ENCODE results near the gene MKI67.
"Not testable (repeated sequence)": the region's sequence is repeated elsewhere in the genome, so short reads cannot be mapped to it uniquely, and the experiment has no call there.

Gene MKI67

DNA sequence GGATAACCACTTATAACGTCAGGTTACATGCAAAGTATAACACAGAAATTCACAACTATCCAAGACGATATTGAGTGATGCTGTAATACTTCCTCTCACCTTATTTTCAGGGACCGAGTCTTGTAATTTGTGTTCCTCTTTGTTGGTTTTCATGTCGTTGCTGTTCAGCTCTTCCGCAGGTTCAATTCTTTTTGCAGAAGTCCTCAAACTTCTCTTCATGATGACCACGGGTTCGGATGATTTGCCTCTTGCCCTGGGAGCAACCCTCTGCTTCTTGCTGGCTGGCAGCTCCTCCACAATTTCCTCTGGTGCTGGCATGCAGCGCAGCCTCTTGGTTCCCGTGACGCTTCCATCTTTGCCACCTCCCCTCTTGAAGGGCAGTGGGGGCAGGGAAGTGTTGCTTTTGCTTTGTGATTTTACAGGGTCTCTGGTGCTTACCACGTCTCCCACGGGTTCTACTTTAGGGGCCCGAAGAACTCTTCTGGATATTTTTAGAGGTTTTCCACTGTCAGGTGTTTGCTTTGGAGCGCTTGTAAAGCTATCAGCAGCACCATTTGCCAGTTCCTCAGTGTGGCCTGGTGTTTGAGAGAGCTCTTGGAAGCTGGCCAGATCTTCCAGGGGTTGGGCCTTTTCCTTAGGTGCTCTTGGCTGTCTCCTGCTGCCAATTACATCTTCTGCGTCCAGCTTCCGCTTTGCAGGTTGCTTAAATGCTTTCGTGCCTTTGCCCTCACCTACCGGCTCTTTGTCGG lies 23.6 kb downstream of the MKI67 start:
- no peak for DNase-seq

DNA sequence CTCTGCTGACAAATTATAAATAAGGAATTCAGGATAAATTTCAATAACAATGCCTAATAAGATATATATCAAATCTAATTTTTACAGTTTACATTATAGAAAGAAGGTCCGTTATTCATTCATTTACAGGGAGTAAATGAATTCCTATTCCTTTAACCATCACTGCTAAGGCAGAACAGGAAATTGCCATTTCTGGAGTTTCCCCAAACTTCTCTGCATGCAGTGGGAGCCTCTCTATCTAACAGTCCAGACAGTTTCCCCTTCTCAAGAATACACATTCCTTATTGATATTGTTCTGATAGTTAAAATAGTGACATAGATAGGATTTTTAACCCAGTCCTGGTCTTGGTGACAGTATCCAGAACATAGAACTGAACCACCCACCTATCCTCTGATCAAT lies 24.3 kb downstream of the MKI67 start:
- DNase-seq: no peak

DNA sequence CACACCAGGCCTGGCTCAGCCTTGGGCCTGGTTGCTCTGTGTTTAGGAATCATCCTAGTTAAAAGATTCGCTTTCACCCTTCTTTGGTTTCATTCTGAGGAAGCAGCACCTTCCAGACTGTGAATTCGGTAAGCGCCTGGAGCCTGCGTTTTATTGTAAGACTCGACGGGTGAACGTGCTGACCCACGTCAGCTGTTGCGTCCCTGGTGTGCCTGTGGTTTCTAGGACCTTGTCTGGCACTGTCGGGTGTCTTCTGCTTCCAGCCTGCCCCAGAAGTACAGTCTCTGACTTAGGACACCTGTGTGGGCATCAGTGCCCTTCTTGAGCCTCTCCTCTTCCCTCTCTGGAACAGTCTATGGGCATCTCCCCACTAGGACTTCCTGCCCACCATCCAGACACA lies 26.3 kb downstream of the MKI67 start:
- DNase-seq: no peak

DNA sequence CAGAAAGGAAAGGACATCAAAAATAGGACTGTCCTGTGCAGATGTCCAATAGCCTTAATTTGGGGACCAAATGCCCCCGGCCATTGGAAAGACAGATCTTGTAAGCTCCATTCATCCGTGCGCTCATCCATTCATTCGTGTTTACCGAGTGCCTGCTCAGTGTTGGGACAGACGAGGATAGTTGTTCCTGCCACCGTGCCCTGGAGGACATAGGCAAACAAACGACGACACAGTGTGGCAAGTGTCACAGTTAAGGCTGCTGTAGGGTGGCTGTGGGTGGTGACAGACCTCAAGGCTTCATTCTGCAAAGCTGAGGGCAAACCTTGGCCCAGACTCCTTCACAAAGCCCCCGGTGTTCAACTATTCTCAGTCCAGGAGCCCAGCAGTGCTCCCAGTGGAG lies 27.6 kb downstream of the MKI67 start:
- no peak for DNase-seq

DNA sequence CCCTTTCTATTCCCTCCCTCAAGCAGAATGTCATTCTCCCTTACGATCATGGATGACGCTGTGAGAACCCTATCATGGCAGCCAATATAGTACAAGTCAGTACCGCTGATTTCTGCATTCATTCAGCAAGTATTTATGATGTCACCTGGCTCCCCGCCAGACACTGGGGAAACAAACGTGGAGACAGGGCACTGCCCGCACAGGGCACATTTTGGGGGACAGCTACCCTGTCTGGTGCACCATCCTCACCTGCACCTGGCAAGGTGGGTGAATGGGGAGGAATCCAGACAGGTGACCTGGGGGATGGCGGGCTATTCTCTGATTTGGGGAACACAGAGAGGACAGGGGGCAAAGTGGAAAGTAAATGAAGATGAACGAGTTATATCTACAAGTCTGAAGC lies 28.4 kb downstream of the MKI67 start:
- no peak for DNase-seq

DNA sequence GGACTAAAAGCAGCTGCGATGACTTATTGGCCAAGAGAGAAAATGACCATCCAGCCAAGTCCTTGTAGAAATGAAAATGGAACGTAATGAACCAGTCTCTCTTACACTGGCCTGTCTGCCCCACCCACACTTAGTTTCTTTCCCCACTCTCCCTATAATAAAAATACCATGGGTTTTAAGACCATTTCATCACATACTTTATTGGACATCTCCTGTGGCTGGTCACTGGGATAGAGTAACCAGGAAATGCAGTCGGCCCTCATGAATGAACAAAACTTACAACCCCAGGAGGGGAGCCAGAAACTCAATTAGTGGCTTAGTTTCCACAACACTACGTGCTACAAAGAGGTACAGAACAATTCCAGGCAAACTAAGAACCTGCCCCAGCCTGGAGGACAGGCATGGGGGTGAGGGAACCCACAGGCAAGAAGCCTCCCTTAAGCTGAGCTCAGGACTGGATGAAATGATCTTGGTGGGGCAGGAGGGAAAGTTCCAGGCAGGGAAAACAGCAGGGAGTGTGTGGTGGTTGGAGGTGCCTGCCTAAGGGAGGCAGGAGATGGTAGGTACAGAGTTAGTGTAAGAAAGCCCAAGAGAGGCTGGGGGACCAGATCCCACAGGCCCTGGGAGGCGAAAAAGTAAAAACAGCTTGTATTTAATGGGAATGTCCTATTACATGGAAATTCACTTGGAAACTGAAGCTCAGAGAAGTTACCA lies 29.6 kb downstream of the MKI67 start:
- no peak for DNase-seq

DNA sequence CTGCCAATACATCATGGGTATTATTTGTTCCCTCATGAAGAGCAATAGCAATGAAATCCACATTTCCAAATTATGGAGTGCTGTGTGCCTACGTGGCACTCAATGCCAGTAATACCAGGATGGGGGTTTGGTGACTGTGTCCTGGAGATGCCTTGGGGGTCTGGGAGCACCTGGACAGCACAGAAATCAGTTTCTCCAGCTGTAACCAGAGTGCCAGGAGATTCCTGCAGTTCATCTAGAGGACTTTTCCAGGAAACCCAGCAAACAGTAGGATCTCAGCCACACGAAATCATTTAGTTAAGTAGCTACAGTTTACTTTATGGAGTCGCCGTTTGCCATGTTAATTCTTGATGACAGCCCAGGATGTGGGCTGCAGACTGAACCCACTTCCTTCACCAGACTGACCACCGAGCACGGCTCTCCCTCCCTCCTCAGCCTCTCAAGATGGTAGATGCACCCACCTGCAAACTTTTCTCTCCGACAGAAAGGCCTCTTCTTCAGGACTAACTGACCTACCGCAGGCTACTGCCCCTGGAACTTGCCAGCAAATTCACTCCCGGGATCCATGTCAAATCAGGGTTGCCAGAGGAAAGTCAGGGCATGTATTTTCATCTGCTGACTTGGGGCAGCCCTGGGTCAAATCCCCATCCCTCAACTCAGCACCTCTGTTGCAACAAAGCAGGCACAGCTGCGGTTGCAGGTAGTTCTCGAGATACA lies 30.3 kb downstream of the MKI67 start:
- DNase-seq: no peak

DNA sequence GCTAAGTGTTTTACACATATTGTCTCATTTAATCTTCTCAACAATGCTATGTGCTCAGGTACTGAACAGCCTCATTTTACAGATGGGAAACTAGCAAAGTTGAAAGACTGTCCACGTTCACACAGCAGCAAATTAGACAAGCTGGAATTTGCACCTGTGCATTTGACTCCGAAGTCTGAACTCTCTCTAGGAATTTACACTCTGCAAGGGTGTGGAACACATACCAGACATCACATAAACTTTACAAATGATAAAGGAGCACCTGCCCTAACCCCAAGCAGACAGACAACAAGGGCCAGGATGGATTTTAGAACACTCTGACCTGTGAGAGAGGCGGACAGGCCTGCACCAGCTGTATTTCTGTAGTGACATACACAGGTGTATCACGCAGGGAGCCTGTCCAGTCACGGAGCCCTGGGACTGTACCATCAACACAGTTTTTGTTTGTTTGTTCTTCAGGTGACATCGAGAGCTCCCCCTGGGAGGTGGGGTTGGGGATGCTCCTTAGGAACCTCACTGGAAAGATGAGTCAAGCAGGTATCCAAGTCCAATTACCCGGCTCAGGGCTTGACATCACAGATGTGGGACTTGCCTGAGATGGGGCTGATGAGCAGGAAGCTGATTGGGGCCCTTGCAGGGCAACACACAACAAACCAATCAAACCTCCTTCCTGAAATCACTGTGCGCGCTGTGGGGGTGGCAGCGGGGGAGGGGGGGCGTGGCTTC lies 31.0 kb downstream of the MKI67 start:
- DNase-seq: no peak

DNA sequence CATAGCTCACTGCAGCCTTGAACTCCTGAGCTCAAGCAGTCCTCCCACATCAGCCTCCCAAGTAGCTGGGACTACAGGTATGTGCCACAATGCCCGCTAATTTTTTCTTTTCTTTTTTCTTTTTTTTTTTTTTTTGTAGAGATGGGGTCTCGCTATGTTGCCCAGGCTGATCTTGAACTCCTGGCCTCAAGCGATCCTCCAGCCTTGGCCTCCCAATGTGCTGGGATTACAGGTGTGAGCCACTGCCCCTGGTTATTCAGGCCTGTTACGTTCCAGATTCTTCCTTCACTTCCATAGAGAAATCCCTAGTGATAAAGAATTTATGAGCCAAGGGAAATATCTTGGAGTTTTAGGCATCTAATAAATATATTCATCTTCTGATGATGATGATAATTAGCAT lies 31.6 kb downstream of the MKI67 start:
- DNase-seq: not testable (repeated sequence)

DNA sequence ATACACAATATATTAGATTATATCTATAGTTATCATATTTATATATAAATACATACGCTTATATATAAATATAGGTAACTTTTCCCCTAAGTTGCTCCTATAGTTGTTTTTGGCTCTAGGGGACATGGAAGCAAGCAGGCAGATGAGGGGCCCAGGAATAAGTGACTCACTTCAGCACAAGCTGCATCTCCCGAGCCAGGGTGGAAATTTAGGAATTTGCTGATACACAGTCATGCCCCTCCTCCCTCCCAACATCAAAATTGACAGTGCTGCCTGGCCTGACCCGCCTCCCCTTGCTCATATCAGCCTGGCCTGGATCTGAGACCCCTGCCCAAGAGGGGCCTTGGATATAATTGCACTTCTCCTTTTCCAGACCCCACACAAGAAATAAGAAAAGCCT lies 33.8 kb downstream of the MKI67 start:
- no peak for DNase-seq

DNA sequence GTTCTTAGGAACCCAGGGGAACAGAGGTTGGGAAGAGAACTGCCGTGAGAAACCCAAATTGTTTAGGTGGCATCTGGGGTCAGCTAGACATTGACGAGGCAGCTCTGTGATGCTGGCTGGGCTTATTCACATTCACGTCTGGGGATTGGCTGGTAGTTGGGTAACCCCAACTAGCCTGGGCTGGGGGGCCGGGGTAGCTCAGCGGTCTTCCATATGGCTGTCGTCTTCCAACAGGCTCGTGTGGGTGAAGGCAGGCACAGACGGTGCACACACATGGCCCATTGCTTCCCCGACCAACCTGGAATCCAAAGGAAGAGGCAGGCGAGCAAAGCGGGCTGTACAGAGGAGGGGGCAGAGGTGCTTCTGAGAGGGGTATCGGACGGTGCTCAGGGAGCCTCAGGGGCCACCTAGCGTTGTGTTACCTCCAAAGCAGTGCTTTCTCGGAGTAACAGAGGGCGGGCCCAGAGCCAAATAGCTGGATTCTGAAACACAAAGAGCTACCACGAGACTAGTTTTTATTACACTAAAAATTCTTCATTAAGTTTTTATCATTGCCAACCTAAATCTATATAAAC lies 34.5 kb downstream of the MKI67 start:
- DNase-seq: no peak

DNA sequence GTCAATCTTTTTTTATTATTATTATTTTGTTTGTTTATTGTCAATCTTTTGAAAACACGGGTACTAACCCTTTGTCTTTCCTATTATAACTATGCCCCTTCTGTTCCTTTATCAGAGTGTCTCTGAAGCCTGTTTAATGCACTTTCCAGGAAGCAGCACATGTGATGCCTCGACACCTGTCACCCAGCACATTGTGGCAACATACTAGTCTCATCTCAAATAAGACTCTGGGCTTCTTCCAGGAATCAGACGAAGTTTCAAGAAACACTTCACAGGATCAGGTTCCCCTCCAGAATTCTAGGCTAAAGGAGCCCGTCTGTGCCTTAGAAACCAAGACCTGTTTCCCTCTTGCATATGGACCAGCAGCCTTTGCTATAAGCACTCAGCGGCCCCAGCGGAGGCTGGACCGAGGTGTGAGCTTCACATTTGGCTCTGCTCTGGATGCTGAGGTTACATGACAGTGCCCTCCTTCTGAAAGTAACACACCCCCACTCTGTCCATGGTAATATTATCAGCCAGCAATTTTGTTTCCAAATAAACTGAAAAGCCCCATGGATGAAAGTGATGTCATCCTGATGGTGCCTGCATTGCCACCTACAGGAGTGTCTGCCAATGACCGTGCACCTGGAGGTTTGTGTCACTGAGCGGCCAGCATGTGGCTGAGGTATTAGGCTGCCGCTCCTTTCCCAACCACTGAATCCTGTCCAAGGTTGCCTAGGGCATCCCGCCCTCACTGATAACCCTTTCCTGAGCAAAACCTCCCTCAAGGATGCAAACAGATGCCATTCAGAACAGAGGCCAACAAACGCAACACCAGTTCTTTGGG lies 38.1 kb downstream of the MKI67 start:
- DNase-seq: no peak

DNA sequence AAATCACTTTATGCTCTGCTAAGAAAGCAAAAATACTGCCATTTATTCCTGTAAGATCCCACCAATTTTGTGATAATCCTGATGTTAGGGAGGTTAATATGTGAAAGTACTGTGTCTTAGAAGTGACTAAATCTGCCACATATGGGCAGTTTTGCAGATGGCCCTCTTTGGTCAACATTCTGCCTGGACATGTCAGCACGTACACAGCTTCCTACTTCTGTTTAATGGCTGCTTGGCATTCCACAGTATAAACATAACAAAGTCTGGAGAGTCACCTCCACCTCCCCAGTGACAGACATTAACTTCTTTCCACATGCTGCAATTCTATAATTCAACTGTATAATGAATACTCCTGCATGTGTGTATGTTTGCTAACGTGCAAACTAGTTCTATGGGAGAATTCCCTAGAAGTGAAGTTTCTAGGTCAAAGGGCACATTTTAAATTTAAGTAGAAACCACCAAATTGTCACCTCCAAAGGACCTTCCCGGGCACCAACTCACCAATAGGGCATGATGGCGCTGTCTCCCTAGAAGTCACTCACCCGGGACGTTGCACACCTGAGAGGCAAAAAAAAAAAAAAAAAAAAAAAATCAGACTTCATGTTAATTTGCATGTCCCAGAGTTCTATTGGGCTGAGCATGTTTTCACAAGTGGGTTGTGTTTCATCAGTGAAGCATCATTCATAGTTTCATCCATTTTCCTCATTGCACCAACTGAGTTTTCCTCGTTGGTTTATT lies 38.9 kb downstream of the MKI67 start:
- no peak for DNase-seq

DNA sequence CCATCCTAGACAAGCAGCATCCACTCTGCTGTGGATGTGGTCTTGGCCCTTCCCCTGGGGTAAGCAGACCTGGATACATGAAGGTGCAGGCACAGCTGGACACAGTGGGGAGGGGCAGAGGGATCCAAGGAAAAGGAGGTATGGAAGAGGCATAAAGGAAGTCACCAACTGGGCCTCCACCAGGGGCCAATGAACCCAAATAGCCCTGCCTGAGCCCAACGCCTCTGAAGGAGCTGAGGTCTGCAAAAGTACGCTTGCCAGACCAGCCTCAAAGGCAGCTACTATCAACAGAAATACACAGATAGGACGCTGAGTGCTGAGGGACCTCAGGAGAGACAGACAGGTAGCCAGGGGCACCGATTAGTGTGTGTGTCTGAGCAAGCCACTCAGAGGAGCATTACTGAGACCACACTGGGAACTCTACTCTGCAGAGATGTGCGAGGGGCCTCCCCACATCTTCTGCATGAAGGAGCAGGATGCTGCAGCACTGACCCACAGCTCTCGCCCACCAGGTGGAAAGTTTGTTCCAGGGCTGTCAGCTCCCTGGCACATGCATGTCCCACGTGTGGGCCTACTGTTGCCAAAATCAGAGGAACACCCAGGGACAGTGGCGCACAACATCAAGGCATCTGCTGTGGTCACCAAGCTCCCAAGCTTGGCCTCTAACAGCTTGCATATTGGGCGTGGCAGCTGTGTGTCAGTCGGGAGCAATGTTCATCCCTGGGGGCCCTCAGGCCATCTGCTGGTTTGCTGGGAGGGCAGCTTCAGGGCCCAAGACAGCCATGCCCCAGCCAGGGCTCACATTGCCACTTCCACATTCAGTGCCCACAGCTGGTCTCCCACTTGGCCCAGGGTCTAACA lies 40.0 kb downstream of the MKI67 start:
- no peak for DNase-seq

DNA sequence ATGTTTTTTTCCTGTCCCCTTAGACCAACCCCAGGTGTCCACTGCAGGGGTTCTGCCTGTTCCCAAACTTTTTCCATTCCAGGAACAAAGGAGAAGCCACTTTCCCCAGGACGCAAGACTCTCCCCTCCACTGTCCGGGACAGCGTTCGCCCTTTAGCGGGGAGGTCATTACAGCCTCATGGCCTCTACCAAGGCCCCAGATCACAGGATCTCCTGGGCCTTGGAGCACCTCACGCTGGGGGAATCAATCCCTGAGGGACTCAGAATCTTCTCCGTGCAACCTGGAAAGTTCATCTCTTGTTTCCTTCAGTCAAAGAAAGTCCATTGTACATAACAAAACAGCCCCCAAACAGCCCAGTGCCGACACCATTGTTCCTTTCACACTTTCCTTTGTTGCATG lies 41.2 kb downstream of the MKI67 start:
- no peak for DNase-seq

DNA sequence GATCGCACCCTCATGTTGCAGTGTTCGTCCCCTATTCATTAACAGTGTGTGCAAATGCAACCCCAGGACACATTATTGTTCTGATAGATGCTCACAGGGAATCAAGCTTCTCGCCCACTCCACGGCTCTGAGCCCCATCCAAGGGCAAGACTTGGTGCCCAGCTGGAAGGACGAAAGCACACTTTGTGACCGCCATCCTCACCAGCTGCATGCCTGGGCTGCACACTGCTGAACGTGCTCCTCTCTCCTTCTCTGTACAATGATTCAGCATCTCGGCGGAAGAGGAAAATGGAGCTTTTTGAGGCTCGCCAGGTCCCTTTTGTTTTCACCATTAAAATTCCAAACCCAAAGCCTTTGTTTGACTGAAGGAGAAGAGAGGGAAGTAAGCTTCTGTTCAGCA lies 41.9 kb downstream of the MKI67 start:
- DNase-seq: no peak

DNA sequence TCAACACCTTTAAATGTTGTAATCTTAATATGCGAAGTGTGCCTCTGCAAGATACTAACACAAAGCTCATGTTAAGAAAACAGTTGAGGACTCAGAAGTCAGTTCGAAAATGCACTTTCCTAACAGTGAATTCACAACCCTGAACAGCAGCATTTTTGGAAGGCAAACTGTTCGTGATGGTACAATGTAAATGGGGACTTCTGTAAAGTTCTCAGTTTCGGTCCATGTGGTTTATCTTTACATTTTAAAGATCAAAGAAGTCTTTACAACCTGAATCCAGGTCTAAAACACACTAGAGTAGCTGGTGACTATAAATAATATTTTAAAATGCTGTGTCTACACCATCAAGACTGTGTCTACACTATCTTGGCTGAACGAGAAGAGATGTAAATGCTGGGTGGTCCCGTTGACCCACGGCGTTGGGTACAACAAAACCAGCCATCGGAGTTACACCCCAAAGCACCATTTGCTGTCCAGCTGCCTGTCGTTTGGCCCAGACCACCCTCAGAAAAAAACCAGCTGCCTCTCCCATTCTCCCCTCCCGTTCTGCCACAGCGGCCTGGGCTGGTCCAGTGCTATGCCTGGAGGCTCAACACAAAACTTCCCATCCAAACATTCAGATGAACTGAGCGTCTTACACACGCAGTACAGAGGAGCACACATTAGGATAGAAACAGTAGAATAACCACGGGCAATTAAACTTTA lies 42.9 kb downstream of the MKI67 start:
- no peak for DNase-seq

DNA sequence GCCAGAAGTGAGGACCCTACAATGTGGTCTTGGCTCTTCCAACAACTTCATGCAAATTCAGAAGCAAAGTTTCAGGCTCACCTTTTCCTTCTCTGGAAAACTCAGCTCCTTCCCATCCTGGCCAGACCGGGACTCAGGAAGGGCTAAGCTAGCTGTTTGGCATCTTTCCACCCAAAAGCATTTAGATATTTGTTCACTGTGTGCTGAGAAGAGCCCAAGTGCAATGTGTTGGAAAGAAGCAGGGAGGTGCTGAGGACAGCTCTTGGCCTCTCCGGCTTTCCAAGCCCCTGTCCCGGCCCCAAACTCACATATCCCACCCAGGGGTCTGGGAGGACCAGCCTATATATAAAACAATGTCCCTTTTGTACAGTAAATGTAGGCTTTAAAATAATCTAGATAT lies 44.5 kb downstream of the MKI67 start:
- no peak for DNase-seq

DNA sequence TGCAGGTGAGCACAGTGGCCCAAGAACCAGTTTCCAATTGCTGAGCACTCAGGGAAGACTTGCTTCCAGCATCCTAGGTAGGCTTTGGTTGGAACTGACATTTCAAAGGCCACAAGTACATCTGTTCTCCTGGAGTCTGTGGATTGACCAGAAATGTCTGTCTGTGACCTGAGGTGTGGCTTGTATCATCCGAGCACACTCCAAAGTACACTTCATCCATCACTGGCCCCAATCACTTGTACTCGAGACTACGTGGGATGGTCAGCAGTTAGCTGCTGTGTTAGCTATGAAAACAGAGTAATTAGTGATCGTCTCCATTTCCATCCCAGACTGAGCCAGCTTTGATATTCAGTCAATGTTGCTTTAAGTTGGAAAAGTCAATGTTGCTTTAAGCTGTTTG lies 45.0 kb downstream of the MKI67 start:
- no peak for DNase-seq

DNA sequence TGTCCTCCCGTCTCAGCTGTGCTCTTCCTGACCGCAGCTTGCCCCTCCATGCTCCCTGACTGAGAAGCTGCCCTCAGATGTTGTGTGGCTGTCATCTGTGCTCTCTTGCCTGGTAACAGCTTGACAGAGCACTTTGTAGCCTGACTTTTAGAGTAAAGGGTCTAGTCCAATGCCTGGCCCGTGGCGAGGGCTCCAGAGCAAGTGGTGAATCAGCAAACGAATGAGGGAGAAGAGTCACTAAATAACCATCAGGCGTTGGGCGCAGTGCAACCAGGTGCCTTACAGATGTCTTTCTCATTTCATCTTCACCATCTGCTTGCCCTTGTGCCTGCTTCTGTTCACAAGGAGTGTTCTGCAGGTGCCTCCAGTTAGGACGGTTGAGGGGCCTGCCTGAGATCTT lies 45.6 kb downstream of the MKI67 start:
- no peak for DNase-seq

All from GF-D8 (cell line).